Measurements from ENCODE around the gene ITM2C.
A peak's percentile ranks its signal among the peaks of the same experiment; 100 is the strongest.

The ITM2C gene

GRCh38 chr2:230908595-230909191, 44.0 kb downstream of the ITM2C start:
- no peak for TF ChIP-seq CTCF (IDR thresholded peaks at IDR 0.05; ENCODE audit: insufficient read depth, missing control alignments)
- DNase-seq (ENCODE audit: insufficient read length, low spot score) (no peak), FAIRE-seq (no peak)

GRCh38 chr2:230909841-230910545, 45.3 kb downstream of the ITM2C start:
- TF ChIP-seq CTCF (IDR thresholded peaks at IDR 0.05; ENCODE audit: insufficient read depth, missing control alignments): no peak
- DNase-seq (ENCODE audit: insufficient read length, low spot score): no peak
- FAIRE-seq: no peak

GRCh38 chr2:230910546-230911177, 45.9 kb downstream of the ITM2C start:
- DNase-seq (ENCODE audit: insufficient read length, low spot score) (no peak), FAIRE-seq (no peak)
- no peak for TF ChIP-seq CTCF (IDR thresholded peaks at IDR 0.05; ENCODE audit: insufficient read depth, missing control alignments)

GRCh38 chr2:230912046-230912445, 47.3 kb downstream of the ITM2C start:
- FAIRE-seq (no peak), DNase-seq (ENCODE audit: insufficient read length, low spot score) (no peak)
- TF ChIP-seq CTCF (IDR thresholded peaks at IDR 0.05; ENCODE audit: insufficient read depth, missing control alignments): no peak

- TF ChIP-seq CTCF (IDR thresholded peaks at IDR 0.05; ENCODE audit: insufficient read depth, missing control alignments): no peak
- DNase-seq (ENCODE audit: insufficient read length, low spot score) (no peak), FAIRE-seq (no peak)
Observed at GRCh38 chr2:230912724-230913123, 48.0 kb downstream of the ITM2C start.

GRCh38 chr2:230913406-230914143, 48.8 kb downstream of the ITM2C start:
- TF ChIP-seq CTCF (IDR thresholded peaks at IDR 0.05; ENCODE audit: insufficient read depth, missing control alignments): peak; percentile 64
- FAIRE-seq: no peak
- no peak for DNase-seq (ENCODE audit: insufficient read length, low spot score)

Measured in D721Med (cell line).